Smooth muscle cell of the brain vasculature (primary cell): ENCODE measurements around the gene NF2.

Source experiments
- DNase-seq: peaks from one replicate; pipeline ENCODE4 v3.0.0-alpha.2; 2012; ENCODE audit warnings: low read depth, low spot score

NF2 gene

GRCh38 chr22:29665486-29665885 lies 62.1 kb downstream of the NF2 start:
- no peak for DNase-seq

- DNase-seq = no peak
These were observed 65.2 kb downstream of the NF2 start for GRCh38 chr22:29668673-29669072.

DNA sequence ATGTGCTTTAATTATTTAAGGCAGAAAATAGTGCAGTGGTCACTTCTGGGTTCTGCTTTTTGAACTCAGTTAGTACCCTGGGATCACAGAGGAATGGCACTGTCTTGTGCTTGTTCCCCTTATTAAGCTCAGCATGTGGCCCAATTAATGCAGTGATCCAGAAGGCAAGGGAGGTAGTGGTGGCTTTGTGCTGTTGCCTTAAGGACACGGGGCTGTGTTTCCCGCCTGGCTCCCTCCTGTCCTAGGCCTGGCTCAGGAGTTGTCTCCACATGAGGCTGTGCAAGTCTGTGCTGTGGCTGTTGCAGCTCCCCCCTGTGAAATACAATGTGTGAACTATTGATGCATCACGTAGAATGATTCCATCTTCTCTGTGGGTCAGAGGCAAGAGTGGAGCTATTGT lies 67.2 kb downstream of the NF2 start:
- DNase-seq = no peak

DNA sequence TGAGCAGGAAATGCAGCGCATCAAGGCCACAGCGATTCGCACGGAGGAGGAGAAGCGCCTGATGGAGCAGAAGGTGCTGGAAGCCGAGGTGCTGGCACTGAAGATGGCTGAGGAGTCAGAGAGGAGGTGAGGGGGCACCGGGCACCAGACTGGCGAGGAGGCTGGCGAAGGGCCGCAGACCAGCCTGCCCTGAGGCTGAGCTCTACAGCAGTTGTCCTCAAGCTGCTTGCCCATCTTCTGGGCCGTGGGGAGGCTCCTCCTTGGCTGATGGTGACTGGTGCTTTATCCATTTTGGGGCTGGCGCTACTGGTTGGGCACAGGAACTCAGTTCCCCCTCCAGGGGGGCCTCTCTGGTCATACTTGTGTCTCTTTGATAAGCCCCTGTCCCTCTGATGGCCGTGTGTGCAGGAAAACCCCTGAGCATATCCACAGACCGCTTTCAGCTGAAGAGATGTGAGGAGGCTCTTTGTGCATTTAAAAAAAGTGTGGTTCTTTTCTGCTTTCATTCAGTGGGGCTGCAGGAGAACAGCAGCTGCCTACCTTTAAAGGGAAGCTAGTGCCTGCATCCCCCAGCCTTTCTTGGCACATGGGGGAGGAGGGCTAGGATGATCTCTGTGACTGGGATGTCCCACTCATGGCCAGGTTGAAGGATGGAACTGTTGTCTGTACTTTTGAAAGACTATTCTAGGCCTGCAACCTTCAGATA lies 70.1 kb downstream of the NF2 start:
- DNase-seq = no peak

DNA sequence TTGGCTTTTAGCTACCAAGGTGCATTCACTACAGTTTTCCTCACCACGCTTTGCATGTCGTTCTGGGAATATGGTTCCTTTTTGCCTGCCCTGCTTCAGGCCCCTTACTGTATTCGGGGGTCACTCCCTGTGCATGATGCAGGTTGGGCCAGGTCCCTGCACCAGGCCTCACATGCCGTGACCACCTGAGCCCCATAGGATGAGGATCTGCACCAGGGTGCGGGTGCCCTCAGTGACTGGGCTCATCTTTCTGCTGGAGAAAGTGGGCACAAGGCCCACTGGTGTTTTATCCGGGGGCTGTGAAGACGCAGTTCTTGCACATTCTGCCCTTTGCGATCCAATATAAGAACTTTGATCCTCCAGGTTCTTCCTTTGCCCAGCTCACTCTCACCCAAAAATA lies 70.7 kb downstream of the NF2 start:
- DNase-seq = no peak

DNA sequence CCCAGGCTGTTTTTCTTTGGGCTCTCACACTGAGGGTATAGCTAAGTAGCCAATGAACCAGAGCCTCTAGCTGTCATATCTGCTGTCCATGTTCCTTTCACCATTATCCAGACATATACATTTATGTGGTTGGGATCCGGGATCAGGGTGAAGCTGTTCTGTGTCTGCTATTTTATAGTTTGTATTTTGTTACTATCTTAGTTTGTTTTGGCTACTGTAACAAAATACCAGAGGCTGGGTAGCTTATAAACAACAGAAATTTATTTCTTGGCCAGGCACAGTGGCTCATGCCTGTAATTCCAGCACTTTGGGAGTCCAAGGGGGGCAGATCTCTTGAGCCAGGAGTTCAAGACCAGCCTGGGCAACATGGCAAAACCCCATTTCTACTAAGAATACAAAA lies 75.9 kb downstream of the NF2 start:
- DNase-seq = no peak

- DNase-seq = peak; percentile 26
These were observed 80.1 kb downstream of the NF2 start for GRCh38 chr22:29683536-29683935.

GRCh38 chr22:29684244-29684643 lies 80.8 kb downstream of the NF2 start:
- no peak for DNase-seq

- DNase-seq = no peak
These were observed 85.9 kb downstream of the NF2 start for GRCh38 chr22:29689206-29689879.

DNA sequence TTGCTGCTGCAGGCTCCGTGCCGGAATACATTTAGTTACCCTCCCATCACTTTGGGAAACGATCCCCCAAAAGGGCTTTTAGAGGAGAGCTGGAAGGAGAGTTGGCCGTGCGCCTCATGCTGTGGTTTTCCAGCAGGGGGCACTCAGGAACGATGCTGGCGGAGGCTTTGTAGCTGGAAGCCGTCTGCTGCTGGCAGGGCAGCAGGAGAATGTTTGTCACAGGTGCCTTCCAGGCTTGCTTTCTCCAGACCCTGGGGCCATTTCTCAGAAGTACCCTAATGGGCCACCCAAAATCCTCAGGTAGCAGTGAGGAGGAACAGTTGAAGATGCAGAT lies 86.4 kb downstream of the NF2 start:
- no peak for DNase-seq

GRCh38 chr22:29690476-29690875 lies 87.0 kb downstream of the NF2 start:
- DNase-seq = no peak

- DNase-seq = no peak
These were observed 88.3 kb downstream of the NF2 start for GRCh38 chr22:29691636-29692326.

DNA sequence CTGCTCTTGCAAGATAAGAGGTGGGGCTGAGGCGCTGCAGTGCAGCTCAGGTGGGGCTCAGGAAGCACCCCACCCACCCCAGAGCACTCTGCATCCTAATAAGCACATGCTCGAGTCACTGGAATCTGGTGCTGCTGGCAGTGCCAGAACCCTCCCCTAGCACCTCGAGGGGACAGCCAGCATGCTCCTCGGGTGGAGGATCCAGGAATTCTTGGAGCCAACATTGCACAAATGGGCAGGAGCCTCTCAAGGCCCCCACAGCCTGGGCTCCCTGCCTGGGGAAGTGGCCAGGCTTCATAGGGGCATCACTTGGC lies 88.9 kb downstream of the NF2 start:
- no peak for DNase-seq

DNA sequence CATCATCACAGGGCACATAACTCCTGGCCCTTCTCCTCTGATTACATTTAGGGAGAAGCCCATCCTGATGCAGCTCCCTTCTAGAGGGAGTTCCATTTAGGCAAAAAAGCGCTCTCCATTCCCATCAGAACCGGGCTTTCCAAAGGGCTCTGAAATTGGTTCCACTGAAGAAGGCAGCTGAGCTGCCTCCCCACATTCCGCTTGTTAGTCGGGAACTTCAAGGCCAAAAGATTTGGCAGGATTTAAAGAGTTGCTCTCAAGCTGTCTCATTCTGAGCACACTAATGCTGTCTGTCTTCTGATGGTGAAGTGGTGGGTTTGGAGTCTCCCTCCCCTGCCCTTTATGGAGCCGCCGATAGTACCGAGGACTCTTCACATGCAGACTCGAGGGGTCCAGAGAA lies 89.7 kb downstream of the NF2 start:
- no peak for DNase-seq

GRCh38 chr22:29693671-29694070 lies 90.2 kb downstream of the NF2 start:
- no peak for DNase-seq

DNA sequence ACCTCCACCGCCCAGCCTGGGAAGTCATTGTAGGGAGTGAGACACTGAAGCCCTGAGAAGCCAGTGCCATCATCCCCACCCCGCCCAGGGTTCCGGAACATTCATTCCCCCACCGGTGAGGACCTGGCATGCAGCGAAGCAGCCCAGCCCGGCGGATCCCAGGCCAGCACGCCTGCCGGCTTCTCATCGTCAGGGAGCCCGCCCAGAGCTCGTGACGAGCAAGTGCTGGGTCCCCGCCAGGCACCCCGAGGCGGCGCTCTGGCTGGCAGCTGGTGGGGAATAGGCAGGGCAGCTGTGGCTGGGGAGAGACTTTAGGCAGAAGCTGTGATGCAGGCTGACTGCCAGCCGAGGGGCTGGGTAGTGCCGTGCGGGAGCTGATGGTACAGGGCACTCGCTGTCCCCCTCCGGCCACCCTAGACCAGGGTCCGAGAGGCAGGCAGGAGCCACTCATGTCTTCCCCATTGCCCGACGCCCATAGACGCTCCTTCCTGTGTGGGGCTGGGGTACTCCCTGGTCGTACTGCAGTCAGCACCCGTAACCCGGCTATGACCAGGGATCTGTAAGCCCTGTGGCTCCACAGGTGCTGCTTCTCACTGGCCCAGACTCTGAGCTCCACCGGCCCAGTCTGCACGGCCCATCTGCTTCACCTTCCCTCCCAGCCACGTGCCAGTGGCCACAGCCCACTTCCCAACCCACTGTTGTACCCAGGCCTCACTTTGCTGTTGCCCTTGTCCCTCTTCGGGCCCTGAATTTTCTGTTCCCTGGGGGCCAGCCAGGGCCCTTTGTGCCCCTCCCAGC lies 91.9 kb downstream of the NF2 start:
- no peak for DNase-seq

DNA sequence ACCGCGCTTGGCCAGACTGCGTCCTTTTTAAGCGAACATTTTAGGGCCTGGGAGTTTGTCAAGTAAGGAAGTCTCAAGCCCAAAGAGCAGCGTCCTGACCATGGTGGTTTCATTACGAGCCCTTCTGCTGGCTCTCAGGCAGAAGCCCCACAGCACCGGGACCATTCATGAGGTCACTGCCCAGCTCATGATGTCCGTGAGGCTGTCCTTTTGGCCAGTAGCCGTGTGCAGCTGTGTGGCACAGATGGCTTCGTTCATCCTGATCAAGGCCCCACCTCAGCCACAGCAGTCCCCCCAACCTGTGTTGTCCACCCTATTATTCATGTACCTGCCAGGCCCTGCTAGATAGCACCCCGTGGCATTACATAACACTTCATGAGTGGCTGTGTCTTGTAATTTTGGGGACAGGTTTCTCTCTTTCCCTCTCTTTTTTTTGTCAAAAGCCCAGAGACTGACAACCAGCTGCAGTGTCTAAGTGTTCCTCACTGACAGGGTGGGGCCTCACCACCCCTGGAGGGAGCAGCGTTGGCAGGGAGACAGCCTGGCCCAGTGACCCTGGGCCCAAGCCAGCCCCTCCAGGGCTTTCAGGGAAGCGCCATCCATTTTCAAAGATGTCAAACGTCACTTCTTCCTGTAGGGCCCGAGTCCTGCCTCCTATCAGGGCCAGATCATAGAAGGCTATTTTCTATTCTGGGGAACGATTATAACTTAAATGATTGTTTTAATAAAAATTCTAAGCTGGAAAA lies 94.6 kb downstream of the NF2 start:
- no peak for DNase-seq

DNA sequence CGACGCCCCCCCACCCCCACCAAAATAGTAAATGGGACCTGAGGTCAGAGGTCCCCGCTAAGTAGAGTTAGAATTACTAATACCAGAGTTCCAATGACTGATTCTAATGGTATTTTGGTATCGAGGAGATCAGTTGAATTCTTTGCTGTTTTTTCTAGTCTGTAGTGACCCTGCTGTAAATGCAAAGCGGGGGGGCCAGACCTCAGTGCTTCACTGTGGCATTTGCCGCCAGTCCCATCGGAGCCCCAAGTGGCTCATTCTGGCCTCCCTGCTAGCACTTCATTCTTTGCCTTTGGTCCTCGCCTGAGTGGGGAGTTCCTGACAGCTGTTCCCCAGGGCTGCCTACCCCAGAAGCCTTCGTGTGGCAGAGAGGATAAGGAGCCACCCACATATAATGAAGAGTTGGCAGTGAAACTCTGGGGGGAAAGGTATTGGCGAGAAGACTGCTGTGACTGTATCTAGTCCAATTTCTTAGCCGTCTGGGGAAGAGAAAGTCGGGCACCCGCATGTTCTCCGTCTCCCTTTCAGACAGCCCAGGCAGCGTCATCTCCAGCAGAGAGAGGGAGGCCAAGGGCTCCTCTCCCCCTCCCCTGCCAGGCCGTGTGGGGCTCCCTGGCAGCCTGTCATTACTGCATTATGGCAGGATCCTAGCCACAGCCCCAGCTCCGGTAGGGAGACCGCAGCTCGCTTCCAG lies 96.9 kb downstream of the NF2 start:
- DNase-seq = no peak

DNA sequence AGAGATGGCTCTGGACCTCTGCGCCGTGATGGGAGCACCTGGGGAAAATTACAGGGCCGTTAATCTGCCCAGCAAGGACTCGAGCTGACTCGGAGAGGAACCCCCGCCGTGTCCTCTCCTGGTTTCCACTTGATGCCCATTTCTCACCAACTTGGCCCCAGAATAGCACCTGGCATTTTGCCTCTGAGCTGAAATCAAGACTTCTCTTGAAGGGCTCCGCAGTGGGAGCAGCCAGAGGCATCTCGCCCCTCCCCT lies 97.4 kb downstream of the NF2 start:
- no peak for DNase-seq

DNA sequence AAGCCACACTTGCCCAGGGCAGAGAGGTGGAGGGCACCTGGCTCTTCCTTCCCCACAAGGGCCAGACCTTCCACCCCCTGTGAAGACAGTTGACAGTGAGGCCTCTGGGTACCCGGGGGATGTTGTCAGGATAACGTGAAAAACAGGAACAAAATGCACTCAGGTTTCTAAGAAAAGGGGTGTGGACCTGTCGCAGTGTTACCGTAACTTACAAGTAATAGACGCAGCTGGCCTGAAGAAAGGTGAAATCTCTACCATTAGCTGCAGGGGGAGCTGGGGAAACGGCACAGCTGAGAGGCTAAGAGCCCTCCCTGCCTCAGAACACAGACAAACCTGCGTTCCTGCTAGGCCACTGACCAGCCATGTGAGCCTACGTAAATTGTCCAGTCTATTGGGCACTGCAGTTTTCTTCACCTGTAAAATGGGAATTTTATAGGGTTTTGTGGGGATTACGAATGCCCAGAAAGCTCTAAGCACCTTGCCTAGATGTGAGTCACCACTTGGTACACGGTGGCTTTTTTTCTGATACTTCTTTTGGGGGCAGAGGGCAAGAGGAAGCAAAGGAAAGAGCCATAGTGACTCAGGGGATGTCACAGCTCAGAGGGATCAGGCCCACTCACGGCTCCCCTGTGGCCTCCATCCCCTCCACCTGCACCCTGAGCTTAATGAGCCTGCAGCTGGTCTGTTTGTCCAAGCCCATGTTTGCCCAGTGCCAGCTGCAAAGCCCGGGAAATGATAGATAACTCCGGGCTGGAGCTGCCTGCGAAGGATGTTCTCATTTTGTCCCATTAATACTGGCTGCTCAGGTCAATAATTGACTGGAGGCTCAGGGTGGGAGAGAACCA lies 97.9 kb downstream of the NF2 start:
- DNase-seq = no peak
